GM19463 (cell line): ENCODE data around the gene BCAR1.
"Not testable (repeated sequence)": the region's sequence is repeated elsewhere in the genome, so short reads cannot be mapped to it uniquely, and the experiment has no call there.

Experiments used
- ATAC-seq: cut with Tn5 transposase; IDR thresholded peaks from one replicate; pipeline ENCODE4 v1.9.1; 2021; ENCODE audit warnings: mild to moderate bottlenecking, moderate library complexity; ENCODE audit not compliant: unreplicated experiment

The BCAR1 gene

DNA sequence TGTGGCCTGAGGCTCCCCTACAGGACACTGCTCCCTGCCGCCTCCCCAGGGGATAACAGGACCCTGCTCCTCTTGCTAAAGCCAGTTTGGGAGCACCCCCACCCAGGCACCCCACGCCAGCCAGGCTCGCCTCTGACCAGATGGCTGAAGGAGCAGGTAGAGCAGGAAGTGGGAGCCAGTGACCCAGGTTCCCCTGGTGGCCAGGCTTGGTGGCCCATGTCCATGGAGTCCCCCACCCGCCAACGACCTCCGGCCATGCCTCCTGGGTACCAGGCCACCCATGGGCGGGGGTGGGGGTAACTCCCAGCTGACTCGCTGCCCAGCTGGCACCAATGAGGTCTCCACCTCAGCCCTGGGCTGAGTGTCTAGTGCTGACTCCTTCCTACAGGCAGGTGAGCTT is 10.0 kb downstream of the BCAR1 start:
- no peak for ATAC-seq

DNA sequence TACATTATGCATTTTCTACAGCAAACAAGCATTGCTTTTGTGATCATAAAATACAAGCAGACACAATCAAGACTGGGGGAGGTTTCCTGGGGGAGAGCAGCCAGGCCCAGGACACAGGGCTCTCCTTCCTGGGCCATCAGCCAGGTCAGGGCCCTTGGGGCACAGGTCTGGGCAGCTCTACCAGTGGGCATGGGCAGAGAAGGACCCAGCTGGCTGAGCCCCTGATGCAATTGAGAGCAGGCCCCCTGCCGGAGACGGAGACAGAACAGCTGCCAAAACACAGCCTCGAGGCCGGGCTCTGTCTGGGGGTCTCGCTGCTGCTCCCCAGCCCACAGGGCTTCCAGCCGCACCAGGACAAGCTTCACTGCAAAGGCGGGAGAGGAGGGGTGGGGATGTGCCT is 10.8 kb downstream of the BCAR1 start:
- ATAC-seq = not testable (repeated sequence)

- ATAC-seq = no peak
Observed at GRCh38 chr16:75239542-75240122, 11.8 kb downstream of the BCAR1 start.

- ATAC-seq = peak; percentile 42
Observed at GRCh38 chr16:75238853-75239541, 12.4 kb downstream of the BCAR1 start.

GRCh38 chr16:75238132-75238852 is 13.1 kb downstream of the BCAR1 start:
- no peak for ATAC-seq

- ATAC-seq = no peak
Observed at GRCh38 chr16:75237398-75238131, 13.9 kb downstream of the BCAR1 start.

- ATAC-seq = no peak
Observed at GRCh38 chr16:75236736-75237397, 14.6 kb downstream of the BCAR1 start.

- no peak for ATAC-seq
Observed at GRCh38 chr16:75236232-75236631, 15.2 kb downstream of the BCAR1 start.

DNA sequence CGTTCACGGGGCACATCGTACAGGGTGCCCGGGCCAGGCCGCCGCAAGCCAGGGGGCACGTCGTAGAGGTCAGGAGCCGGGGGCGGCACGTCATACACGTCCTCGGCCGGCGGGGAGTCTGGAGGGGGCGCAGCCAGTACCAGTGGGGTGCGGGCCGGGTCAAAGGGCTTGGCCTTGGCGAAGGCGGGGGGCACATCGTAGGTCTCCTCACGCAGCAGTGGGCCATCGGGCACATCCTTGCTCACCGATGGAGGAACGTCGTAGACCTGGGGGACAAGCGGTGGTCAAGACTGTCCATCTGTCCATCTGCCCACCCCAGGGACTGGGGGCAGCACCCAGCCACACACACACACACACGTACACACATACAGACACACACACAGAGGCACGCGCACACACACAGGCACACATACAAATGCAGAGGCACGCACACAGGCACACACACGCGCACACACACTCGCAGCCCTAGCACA is 15.7 kb downstream of the BCAR1 start:
- ATAC-seq = no peak

- ATAC-seq = no peak
Observed at GRCh38 chr16:75234856-75235696, 16.3 kb downstream of the BCAR1 start.

GRCh38 chr16:75233611-75233938 is 17.8 kb downstream of the BCAR1 start:
- ATAC-seq = no peak

DNA sequence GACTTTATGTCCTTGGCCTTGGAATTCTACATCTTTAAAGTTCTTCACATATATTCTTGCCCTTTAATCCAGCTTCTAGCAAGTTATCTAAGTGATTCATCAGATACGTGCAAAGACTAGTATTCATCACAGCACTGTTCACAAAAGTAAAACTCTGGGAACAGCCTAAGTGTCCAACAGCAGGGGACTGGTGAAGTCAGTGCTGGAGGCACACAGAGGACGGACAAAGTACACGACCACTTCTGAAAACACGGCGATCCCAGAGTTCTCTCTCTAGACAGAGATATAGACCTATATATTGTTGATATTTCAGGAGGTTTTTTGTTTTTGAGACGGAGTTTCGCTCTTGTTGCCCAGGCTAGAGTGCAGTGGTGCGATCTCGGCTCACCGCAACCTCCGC is 19.9 kb downstream of the BCAR1 start:
- ATAC-seq = no peak

GRCh38 chr16:75230471-75231110 is 20.8 kb downstream of the BCAR1 start:
- no peak for ATAC-seq

DNA sequence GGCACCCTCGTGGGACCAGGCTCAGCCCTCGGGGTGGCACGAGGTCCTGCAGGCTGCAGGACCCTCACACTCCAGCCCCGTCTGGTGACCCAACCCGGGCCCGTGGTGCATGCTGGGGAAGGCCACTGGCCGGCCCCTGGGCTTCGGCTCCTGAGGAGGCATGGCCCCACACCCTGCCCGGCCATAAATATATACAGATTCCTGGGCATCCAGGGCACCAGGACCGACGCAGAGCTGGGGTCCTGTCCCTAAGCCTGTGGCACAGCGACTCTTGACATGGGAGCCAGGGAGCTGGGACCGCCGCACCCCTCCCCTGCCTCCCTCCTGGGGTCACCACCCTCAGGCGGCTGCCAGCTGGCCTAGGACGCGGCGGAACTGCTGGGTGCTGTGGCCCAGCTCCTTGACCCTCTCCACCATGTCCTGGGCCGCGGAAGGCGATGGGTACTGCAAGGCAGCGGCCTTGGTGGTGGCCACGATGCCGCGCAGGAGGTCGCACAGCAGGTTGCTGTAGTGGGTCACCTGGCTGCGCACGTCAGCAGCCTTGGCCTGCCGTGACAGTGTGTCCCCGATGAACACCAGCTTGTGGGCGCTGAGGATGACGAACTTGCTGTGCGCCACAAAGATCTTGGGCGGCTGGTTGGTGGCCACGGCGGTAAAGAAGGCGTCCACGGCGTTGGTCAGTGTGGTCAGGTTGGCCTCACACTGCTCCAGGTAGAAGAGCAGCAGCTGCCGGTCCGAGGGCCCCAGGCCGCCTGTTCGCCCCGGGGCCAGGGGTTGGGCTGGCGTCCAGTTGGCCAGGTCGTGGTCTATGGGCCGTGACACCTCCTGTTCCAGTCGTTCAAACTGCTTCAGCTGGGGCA is 22.0 kb downstream of the BCAR1 start:
- no peak for ATAC-seq

GRCh38 chr16:75228143-75228976 is 23.1 kb downstream of the BCAR1 start:
- no peak for ATAC-seq

DNA sequence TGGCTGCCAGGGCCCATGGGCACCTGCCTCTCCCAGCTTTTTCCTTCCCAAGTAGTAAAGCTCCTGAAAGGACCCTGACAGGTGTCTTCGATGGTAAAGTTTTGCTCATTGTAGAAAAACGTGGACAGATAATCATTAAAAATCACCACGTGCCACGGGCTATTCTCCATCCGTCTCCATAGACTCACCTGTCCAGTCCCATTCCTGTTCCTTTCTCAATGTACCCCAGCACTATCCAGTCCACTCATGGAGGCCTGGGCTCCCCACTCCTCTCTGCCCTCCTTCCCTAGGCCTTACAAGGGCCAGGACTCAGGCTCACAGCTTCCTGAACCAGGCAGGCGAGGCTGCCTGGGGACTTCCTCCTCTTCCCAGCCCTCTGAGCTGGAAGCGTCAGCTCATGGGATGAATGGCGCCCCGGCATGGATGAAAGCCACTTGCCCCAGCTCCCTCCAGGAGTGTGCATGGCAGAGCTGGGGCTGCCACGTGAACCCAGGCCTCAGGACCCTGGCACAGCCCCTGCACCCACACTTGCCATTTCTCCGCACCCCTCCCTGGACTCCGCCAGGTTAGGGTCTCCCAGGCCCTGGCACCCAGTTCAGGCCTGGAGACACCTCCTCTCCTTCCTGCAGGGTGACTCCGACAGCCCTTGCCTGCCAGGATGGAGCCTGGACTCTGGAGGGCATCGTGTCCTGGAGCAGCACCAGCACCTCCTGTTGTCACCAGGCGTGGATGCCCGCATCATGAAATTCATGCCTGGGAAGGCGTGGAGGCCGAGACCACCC is 23.9 kb downstream of the BCAR1 start:
- no peak for ATAC-seq
